PFSK-1 (cell line): Measurements from ENCODE around the gene PEX7.

Source experiments
- FOXP2 ChIP-seq: optimal IDR thresholded peaks from 2 replicates; pipeline ENCODE3; 2011; ENCODE audit warnings: borderline replicate concordance, control low read depth, inconsistent platforms; ENCODE audit not compliant: insufficient read depth; ENCODE audit errors: extremely low read length, extremely low read depth
- POLR2AphosphoS5 ChIP-seq: IDR thresholded peaks from 2 replicates; pipeline ENCODE4 v1.6.1; 2012; ENCODE audit warnings: low read depth, mild to moderate bottlenecking, control low read depth, low read length, moderate library complexity
- REST ChIP-seq, 2 experiments: IDR thresholded peaks; 2 replicates each; pipeline versions ENCODE4 v1.6.1 to v1.8.0; 2011 to 2012; ENCODE audit warnings: low read depth in 2 of 2, low read length in 2 of 2, control low read depth in 1 of 2, inconsistent platforms in 1 of 2, mild to moderate bottlenecking in 1 of 2, moderate library complexity in 1 of 2; ENCODE audit not compliant: insufficient read depth in 1 of 2

- TF ChIP-seq FOXP2 (no peak), REST (IDR thresholded peaks at IDR 0.05; ENCODE audit: insufficient read depth in 1 of 2, low read depth in 2 of 2, low read length in 2 of 2) (no peak), POLR2AphosphoS5 (no peak)
Measured at GRCh38 chr6:136859430-136859829, 37.0 kb downstream of the PEX7 start.
